Retinal pigment epithelial cell (primary cell): ENCODE data around the gene GLS.
"Not testable (repeated sequence)": the region's sequence is repeated elsewhere in the genome, so short reads cannot be mapped to it uniquely, and the experiment has no call there.

ENCODE experiments used
- DNase-seq: peaks from one replicate; pipeline ENCODE4 v3.0.0-alpha.2; 2010; ENCODE audit warnings: low read depth
- H3K4me3 ChIP-seq: 2 replicates; pipeline ENCODE4 v1.5.1; 2011; ENCODE audit warnings: mild to moderate bottlenecking, low read length, control low read depth, moderate library complexity
- CTCF ChIP-seq: conservative IDR thresholded peaks from 2 replicates; pipeline ENCODE4 v1.5.1; 2011; ENCODE audit warnings: low read depth, low read length, control low read depth, inconsistent platforms

GLS gene

GRCh38 chr2:190953257-190953656 lies 72.6 kb downstream of the GLS start:
- DNase-seq, result no peak
- no peak for TF ChIP-seq CTCF

GRCh38 chr2:190959911-190960788 lies 79.5 kb downstream of the GLS start:
- no peak for TF ChIP-seq CTCF
- DNase-seq, result no peak
- H3K4me3 ChIP-seq, result no peak overlapping the region

More at GRCh38 chr2:190953257-190953656, 72.6 kb downstream of the GLS start:
- H3K4me3 ChIP-seq, result no peak overlapping the region

GRCh38 chr2:190961117-190961516 lies 80.5 kb downstream of the GLS start:
- not testable (repeated sequence) for DNase-seq, H3K4me3 ChIP-seq

GRCh38 chr2:190961918-190962487 lies 81.4 kb downstream of the GLS start:
- no peak for DNase-seq
- no peak for TF ChIP-seq CTCF
- H3K4me3 ChIP-seq, result no peak overlapping the region

GRCh38 chr2:190963088-190963487 lies 82.5 kb downstream of the GLS start:
- TF ChIP-seq CTCF, result no peak
- no peak for DNase-seq
- no peak overlapping the region for H3K4me3 ChIP-seq

GRCh38 chr2:190964170-190964795 lies 83.7 kb downstream of the GLS start:
- no peak for DNase-seq
- no peak overlapping the region for H3K4me3 ChIP-seq
- no peak for TF ChIP-seq CTCF

GRCh38 chr2:190965580-190966222 lies 85.1 kb downstream of the GLS start:
- TF ChIP-seq CTCF, result no peak
- H3K4me3 ChIP-seq, result no peak overlapping the region
- no peak for DNase-seq
